ENCODE results near the gene CRB2. TPM values are rescaled to one million over a fixed set of nuclear protein-coding genes. Genes with fewer than 3 reads are reported as not detected.

CRB2 gene
- total and polyA plus RNA-seq, 8 donors = 0.02 to 0.08 TPM; not detected in 6

DNA sequence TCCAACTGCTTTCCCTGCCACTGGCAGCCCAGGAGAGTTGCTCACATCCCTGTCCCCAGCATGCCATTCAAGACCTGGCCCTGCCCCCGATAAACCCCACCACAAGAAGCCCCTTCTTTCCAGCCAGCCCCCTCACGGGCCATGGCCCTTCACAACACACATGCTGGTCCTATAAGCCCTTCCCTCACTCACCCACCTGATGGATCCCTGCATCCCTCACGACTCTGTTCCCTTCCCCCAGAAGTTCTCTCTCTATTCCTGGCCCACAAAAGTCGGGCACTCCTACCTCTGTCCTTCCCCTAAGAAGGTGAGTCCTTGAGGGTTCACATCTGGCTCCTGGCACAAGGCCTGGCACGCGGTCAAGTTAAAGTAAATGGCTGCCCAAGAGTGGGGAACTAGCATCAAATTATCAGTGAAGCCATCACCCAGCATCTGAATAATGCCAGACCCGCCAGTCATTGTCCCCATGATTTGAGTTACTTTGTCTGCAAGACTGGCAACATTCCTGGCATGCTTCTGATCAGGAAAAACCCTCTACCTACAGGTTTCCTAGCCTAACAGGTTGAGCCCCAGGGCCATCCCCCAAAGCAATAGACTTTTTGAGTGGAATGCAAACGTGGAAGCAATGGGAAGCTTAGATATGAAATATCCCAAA, 65.9 kb downstream of the CRB2 start:
- 78 to 84% methylated on average over 8 of the region's 8 CpGs for WGBS, 2 donors
- ATAC-seq (no peak), DNase-seq (peak in 1 of 6 donors; percentile 34), FAIRE-seq (no peak)
- Histone ChIP-seq H3K4me1 (no peaks in the 10 kb centered on the region), H3K27ac (no peak overlapping the region), H3K9me3 (no peaks in the 10 kb centered on the region), H3K4me3 (no peak overlapping the region), H3K36me3 (no peaks in the 10 kb centered on the region), H3K27me3 (no peaks in the 10 kb centered on the region)
- intact Hi-C loops (cut with DNase I) = loop anchor here in 1 of 3 donors (10.0 kb wide), 1 partner anchor 57 kb away; no protein-coding TSS in a partner anchor
- TF ChIP-seq, protein P1, sequence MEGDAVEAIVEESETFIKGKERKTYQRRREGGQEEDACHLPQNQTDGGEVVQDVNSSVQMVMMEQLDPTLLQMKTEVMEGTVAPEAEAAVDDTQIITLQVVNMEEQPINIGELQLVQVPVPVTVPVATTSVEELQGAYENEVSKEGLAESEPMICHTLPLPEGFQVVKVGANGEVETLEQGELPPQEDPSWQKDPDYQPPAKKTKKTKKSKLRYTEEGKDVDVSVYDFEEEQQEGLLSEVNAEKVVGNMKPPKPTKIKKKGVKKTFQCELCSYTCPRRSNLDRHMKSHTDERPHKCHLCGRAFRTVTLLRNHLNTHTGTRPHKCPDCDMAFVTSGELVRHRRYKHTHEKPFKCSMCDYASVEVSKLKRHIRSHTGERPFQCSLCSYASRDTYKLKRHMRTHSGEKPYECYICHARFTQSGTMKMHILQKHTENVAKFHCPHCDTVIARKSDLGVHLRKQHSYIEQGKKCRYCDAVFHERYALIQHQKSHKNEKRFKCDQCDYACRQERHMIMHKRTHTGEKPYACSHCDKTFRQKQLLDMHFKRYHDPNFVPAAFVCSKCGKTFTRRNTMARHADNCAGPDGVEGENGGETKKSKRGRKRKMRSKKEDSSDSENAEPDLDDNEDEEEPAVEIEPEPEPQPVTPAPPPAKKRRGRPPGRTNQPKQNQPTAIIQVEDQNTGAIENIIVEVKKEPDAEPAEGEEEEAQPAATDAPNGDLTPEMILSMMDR (IDR thresholded peaks at IDR 0.05) = no peak

DNA sequence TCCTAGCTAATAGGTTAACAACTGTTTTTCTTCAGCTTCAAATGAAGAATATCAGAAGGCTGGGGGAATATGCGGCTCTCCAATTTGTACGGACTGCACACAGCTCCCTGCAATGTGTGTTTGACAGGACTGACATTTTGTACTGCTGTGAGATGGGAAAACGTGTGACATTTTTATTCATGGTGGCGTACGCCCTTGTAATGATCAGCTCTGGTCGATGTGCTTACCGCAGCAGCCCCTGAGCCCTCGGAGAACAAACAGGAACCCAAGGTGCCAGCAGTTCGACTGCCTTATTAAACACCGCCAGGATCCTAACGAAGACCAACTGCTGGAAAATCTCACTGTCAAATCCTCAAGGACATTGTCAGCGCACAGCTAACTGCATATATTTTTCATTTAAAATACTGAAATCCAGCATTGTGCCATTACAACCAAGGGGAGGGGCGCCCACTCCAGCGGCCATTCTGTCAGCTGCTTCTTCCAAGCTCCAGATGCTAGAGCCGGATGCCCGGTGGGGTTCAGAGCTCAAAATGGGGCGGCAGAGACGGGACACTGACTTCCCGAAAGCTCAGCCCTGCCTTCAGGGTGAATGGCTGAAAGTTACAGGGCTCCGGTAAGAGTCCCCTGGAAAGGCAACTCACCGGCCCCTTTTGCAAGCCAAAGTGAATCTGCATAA, 66.8 kb downstream of the CRB2 start:
- DNase-seq (no peak), FAIRE-seq (no peak), ATAC-seq (no peak)
- Histone ChIP-seq H3K27me3 (no peaks in the 10 kb centered on the region), H3K36me3 (no peaks in the 10 kb centered on the region), H3K27ac (no peak overlapping the region), H3K4me1 (no peaks in the 10 kb centered on the region), H3K4me3 (no peak overlapping the region), H3K9me3 (no peaks in the 10 kb centered on the region)
- WGBS, 2 donors = 89 to 92% methylated on average over 21 of the region's 21 CpGs
- intact Hi-C loops (cut with DNase I) = loop anchor here in 1 of 3 donors (10.0 kb wide), 1 partner anchor 58 kb away; no protein-coding TSS in a partner anchor
- TF ChIP-seq, protein P1 (IDR thresholded peaks at IDR 0.05) = no peak

DNA sequence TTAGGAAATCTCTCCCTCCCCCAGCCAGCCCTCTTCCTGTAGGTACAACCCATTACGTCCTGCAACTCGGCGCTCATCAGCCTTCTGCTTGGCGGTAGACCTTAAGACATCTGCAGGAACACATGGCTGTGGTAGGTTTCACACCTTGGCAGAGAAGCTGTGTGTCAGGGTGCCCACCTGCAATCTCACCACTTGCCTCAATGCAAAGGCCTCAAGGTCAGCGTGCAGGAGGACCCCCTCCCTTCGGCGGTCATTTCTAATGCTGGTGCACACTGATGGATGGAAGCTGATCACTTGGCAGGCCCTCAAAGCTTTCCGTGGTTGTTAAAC, 67.3 kb downstream of the CRB2 start:
- 91 to 95% methylated on average over 8 of the region's 8 CpGs for WGBS, 2 donors
- no peak for FAIRE-seq
- Histone ChIP-seq H3K27me3 (no peaks in the 10 kb centered on the region), H3K27ac (no peak overlapping the region), H3K4me3 (no peak overlapping the region), H3K36me3 (no peaks in the 10 kb centered on the region), H3K4me1 (no peaks in the 10 kb centered on the region), H3K9me3 (no peaks in the 10 kb centered on the region)
- intact Hi-C loops (cut with DNase I) = loop anchor here in 1 of 3 donors (10.0 kb wide), 1 partner anchor 58 kb away; no protein-coding TSS in a partner anchor
- TF ChIP-seq, protein P1 (IDR thresholded peaks at IDR 0.05) = no peak
- no peak for ATAC-seq
- DNase-seq = peak in 1 of 6 donors; percentile 21

DNA sequence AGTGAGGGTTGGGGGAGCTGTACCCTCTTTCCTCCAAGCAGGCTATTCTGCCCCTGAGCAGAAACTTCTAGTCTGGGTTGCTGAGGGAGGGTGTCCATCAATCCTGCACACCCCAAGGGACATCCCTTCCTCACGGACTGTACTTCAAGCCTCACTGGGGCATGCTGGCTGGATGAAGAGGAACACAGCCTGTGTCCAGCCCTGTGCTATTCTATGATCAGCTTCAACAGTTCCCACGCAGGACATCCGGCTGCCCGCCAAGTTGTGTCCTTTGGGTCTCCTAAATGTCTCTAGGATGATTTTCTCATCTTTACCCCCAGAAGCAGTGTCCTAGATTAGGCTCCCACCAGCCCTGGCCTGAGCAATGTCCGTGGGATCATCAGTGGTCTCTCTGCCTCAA, 68.1 kb downstream of the CRB2 start:
- no peaks in the 10 kb centered on the region for H3K4me1 ChIP-seq
- H3K27me3 ChIP-seq = no peaks in the 10 kb centered on the region
- intact Hi-C loops (cut with DNase I) = loop anchor here in 1 of 3 donors (10.0 kb wide), 1 partner anchor 59 kb away; no protein-coding TSS in a partner anchor
- 90 to 93% methylated on average over 5 of the region's 5 CpGs for whole genome bisulfite sequencing, 2 donors
- TF ChIP-seq, protein P1 (IDR thresholded peaks at IDR 0.05) = no peak
- no peaks in the 10 kb centered on the region for H3K9me3 ChIP-seq
- ATAC-seq = no peak
- H3K27ac ChIP-seq = no peak overlapping the region
- H3K36me3 ChIP-seq = no peaks in the 10 kb centered on the region
- peak in 1 of 6 donors; percentile 16 for DNase-seq
- H3K4me3 ChIP-seq = no peak overlapping the region
- no peak for FAIRE-seq
